Parathyroid adenoma (tissue), 2 donors: ENCODE measurements around the gene PPM1E.

Experiments used
- H2AFZ ChIP-seq: fragments of 300-600 bp; sonication (generic); one replicate; pipeline ENCODE4 v1.7.0; 2017; ENCODE audit warnings: antibody characterized with exemption, mild to moderate bottlenecking
- H3K27ac ChIP-seq: fragments of 300-600 bp; sonication (generic); one replicate; pipeline ENCODE4 v1.7.0; 2017
- H3K27me3 ChIP-seq: fragments of 300-600 bp; sonication (generic); one replicate; pipeline ENCODE4 v1.7.0; 2017; ENCODE audit warnings: low read length; ENCODE audit not compliant: control insufficient read depth, insufficient read depth
- H3K36me3 ChIP-seq: fragments of 300-600 bp; sonication (generic); one replicate; pipeline ENCODE4 v1.7.0; 2017; ENCODE audit warnings: low read length; ENCODE audit not compliant: control insufficient read depth, insufficient read depth
- H3K4me1 ChIP-seq: fragments of 300-600 bp; sonication (generic); one replicate; pipeline ENCODE4 v1.7.0; 2017; ENCODE audit warnings: control low read depth
- H3K4me2 ChIP-seq: fragments of 300-600 bp; sonication (generic); one replicate; pipeline ENCODE4 v1.7.0; 2017; ENCODE audit warnings: low read length
- H3K4me3 ChIP-seq: fragments of 300-600 bp; sonication (generic); one replicate; pipeline ENCODE4 v1.7.0; 2017; ENCODE audit warnings: low read depth, low read length
- H3K79me2 ChIP-seq: fragments of 300-600 bp; sonication (generic); one replicate; pipeline ENCODE4 v1.7.0; 2017; ENCODE audit warnings: control low read depth
- H3K9ac ChIP-seq: fragments of 300-600 bp; sonication (generic); one replicate; pipeline ENCODE4 v1.7.0; 2017; ENCODE audit warnings: mild to moderate bottlenecking
- H3K9me3 ChIP-seq: fragments of 300-600 bp; sonication (generic); one replicate; pipeline ENCODE4 v1.7.0; 2017; ENCODE audit warnings: low read length; ENCODE audit not compliant: control insufficient read depth
- CTCF ChIP-seq: fragments of 300-600 bp; sonication (generic); IDR thresholded peaks from one replicate; pipeline ENCODE4 v1.7.0; 2017; ENCODE audit warnings: antibody characterized with exemption, mild to moderate bottlenecking
- donor health status: primary hyperparathyroidism.

PPM1E gene

GRCh38 chr17:58985971-58986370 is 230.3 kb downstream of the PPM1E start:
- no peak for TF ChIP-seq CTCF
- Histone ChIP-seq H3K79me2 (no peaks in the 10 kb centered on the region), H3K4me2 (no peak overlapping the region), H3K9me3 (no peaks in the 10 kb centered on the region), H2AFZ (no peak overlapping the region), H3K4me3 (no peak overlapping the region), H3K27me3 (no peaks in the 10 kb centered on the region), H3K9ac (no peak overlapping the region), H3K4me1 (no peaks in the 10 kb centered on the region), H3K27ac (no peak overlapping the region), H3K36me3 (no peaks in the 10 kb centered on the region)

GRCh38 chr17:58989629-58990028 is 234.0 kb downstream of the PPM1E start:
- no peak for TF ChIP-seq CTCF
- Histone ChIP-seq H3K4me1 (no peaks in the 10 kb centered on the region), H3K9me3 (no peaks in the 10 kb centered on the region), H3K4me3 (no peak overlapping the region), H2AFZ (no peak overlapping the region), H3K4me2 (no peak overlapping the region), H3K9ac (no peak overlapping the region), H3K36me3 (no peaks in the 10 kb centered on the region), H3K27ac (no peak overlapping the region), H3K79me2 (no peaks in the 10 kb centered on the region), H3K27me3 (no peaks in the 10 kb centered on the region)

GRCh38 chr17:58991718-58992331 is 236.2 kb downstream of the PPM1E start:
- Histone ChIP-seq H3K9me3 (no peaks in the 10 kb centered on the region), H2AFZ (no peak overlapping the region), H3K27ac (no peak overlapping the region), H3K79me2 (no peaks in the 10 kb centered on the region), H3K9ac (no peak overlapping the region), H3K36me3 (no peaks in the 10 kb centered on the region), H3K4me2 (no peak overlapping the region), H3K27me3 (no peaks in the 10 kb centered on the region), H3K4me3 (no peak overlapping the region), H3K4me1 (no peaks in the 10 kb centered on the region)
- no peak for TF ChIP-seq CTCF

DNA sequence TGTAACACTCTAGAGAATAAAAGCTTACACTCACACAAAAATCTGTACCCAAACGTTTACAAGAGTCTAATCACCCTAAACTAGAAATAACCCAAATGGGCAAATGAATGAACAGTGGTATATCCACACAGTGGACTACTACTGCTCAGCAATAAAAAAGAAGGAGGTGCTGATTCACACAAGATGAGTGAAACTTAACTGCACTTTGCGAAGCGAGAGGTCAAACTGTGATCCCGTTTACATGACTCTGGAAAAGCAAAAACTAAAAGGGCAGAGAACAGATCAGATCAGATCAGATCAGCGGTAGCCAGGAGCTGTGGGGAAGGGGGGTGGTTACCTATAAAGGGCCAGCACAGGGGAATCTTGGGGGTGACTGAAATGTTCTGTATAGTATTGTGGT is 237.7 kb downstream of the PPM1E start:
- Histone ChIP-seq H3K4me1 (no peaks in the 10 kb centered on the region), H3K4me3 (no peak overlapping the region), H3K27me3 (no peaks in the 10 kb centered on the region), H3K9me3 (no peaks in the 10 kb centered on the region), H3K9ac (no peak overlapping the region), H3K4me2 (no peak overlapping the region), H3K79me2 (no peaks in the 10 kb centered on the region), H2AFZ (no peak overlapping the region), H3K36me3 (no peaks in the 10 kb centered on the region), H3K27ac (no peak overlapping the region)
- no peak for TF ChIP-seq CTCF

GRCh38 chr17:58995247-58995940 is 239.7 kb downstream of the PPM1E start:
- H3K4me3 ChIP-seq = no peak overlapping the region
- no peak overlapping the region for H3K4me2 ChIP-seq
- H3K36me3 ChIP-seq = no peaks in the 10 kb centered on the region
- no peaks in the 10 kb centered on the region for H3K4me1 ChIP-seq
- H3K79me2 ChIP-seq = no peaks in the 10 kb centered on the region
- no peak for TF ChIP-seq CTCF
- no peak overlapping the region for H3K9ac ChIP-seq
- no peaks in the 10 kb centered on the region for H3K27me3 ChIP-seq
- no peaks in the 10 kb centered on the region for H3K9me3 ChIP-seq
- no peak overlapping the region for H2AFZ ChIP-seq
- no peak overlapping the region for H3K27ac ChIP-seq
